ENCODE data around the gene LENEP.

GRCh38 chr1:154996966-154997701, 3.7 kb downstream of the LENEP start:
- TF ChIP-seq, protein P1, sequence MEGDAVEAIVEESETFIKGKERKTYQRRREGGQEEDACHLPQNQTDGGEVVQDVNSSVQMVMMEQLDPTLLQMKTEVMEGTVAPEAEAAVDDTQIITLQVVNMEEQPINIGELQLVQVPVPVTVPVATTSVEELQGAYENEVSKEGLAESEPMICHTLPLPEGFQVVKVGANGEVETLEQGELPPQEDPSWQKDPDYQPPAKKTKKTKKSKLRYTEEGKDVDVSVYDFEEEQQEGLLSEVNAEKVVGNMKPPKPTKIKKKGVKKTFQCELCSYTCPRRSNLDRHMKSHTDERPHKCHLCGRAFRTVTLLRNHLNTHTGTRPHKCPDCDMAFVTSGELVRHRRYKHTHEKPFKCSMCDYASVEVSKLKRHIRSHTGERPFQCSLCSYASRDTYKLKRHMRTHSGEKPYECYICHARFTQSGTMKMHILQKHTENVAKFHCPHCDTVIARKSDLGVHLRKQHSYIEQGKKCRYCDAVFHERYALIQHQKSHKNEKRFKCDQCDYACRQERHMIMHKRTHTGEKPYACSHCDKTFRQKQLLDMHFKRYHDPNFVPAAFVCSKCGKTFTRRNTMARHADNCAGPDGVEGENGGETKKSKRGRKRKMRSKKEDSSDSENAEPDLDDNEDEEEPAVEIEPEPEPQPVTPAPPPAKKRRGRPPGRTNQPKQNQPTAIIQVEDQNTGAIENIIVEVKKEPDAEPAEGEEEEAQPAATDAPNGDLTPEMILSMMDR (IDR thresholded peaks at IDR 0.05), result no peak
- no peak for TF ChIP-seq POLR2A (IDR thresholded peaks at IDR 0.05)

All from heart left ventricle (tissue), 13 donors.